Measurements from ENCODE around the gene CPXM2.

Gene CPXM2

DNA sequence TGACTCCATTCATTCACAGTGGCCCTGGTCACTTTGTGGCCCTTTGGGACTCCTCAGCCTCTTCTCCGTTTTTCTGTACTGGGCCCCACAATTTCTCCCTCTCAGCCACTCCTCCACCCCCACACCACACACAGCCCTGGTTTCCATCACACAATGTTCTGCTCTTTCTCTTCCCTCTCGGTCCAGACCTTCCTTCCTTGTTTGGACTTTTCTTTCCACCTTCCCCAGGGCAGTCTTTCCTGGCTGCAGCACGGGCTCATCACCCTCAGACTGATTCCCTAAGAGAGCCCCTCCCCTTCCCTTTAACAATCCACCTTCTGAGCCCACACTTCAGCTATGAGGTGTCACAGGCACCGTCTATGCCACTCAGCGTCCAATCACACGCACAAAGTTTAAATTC lies 25.7 kb downstream of the CPXM2 start:
- TF ChIP-seq POLR2A (IDR thresholded peaks at IDR 0.05; ENCODE audit: low read depth, low read length), result no peak
- TF ChIP-seq SPI1 (IDR thresholded peaks at IDR 0.05; ENCODE audit: low read depth, low read length), result no peak
- no peak for TF ChIP-seq POU2F2 (IDR thresholded peaks at IDR 0.05; ENCODE audit: low read depth, low read length)
- DNase-seq (ENCODE audit: insufficient read length, low spot score) (no peak), FAIRE-seq (no peak)

DNA sequence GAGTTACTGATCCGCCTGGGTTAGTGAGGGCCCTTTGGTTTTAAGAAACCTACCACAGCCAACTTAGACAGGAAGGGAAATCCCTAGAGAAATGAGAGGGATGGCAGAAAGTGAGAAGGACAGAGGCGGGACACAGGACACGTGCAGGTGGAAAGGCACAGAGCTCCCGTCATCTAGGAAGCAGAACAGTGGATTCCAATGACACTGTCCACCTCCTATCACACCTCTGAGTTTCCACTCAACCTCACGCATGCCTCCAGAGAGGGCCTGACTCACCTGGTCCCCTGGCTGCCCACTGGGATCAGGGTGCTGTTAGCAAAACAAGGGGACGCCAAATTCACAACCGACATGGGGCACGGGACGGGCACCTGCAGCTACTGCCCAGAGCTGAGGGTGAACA lies 26.3 kb downstream of the CPXM2 start:
- FAIRE-seq (no peak), DNase-seq (ENCODE audit: insufficient read length, low spot score) (no peak)
- no peak for TF ChIP-seq POLR2A (IDR thresholded peaks at IDR 0.05; ENCODE audit: low read depth, low read length)
- no peak for TF ChIP-seq POU2F2 (IDR thresholded peaks at IDR 0.05; ENCODE audit: low read depth, low read length)
- no peak for TF ChIP-seq TAF1 (IDR thresholded peaks at IDR 0.05; ENCODE audit: low read depth, low read length)
- TF ChIP-seq SPI1 (IDR thresholded peaks at IDR 0.05; ENCODE audit: low read depth, low read length), result no peak
- TF ChIP-seq PAX5 (IDR thresholded peaks at IDR 0.05; ENCODE audit: insufficient read depth, low read length, severe bottlenecking), result no peak
- TF ChIP-seq POLR2AphosphoS5 (IDR thresholded peaks at IDR 0.05; ENCODE audit: low read depth, low read length), result no peak

DNA sequence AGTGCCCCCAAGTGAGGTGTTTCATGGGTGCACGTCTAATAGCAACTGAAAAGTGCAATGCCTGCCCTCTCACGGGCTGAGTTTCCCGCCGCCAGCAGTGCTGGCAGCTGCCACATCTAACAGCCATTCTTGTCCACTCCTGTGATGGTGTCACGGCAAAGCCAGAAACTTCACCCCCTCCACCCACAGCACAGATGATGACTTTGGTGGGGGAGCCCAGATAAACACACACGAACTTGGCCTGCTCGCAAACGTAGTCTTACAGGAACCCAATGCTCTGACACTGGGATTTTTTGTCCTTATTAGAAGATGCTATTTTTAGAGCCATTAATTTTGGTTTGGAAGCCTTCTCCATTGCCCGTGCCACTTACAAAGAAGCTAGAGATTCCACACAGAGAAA lies 26.7 kb downstream of the CPXM2 start:
- FAIRE-seq (no peak), DNase-seq (ENCODE audit: insufficient read length, low spot score) (no peak)
- TF ChIP-seq TAF1 (IDR thresholded peaks at IDR 0.05; ENCODE audit: low read depth, low read length), result no peak
- no peak for TF ChIP-seq POLR2A (IDR thresholded peaks at IDR 0.05; ENCODE audit: low read depth, low read length)
- no peak for TF ChIP-seq SPI1 (IDR thresholded peaks at IDR 0.05; ENCODE audit: low read depth, low read length)
- TF ChIP-seq POU2F2 (IDR thresholded peaks at IDR 0.05; ENCODE audit: low read depth, low read length), result no peak
- no peak for TF ChIP-seq PAX5 (IDR thresholded peaks at IDR 0.05; ENCODE audit: insufficient read depth, low read length, severe bottlenecking)
- TF ChIP-seq POLR2AphosphoS5 (IDR thresholded peaks at IDR 0.05; ENCODE audit: low read depth, low read length), result no peak

DNA sequence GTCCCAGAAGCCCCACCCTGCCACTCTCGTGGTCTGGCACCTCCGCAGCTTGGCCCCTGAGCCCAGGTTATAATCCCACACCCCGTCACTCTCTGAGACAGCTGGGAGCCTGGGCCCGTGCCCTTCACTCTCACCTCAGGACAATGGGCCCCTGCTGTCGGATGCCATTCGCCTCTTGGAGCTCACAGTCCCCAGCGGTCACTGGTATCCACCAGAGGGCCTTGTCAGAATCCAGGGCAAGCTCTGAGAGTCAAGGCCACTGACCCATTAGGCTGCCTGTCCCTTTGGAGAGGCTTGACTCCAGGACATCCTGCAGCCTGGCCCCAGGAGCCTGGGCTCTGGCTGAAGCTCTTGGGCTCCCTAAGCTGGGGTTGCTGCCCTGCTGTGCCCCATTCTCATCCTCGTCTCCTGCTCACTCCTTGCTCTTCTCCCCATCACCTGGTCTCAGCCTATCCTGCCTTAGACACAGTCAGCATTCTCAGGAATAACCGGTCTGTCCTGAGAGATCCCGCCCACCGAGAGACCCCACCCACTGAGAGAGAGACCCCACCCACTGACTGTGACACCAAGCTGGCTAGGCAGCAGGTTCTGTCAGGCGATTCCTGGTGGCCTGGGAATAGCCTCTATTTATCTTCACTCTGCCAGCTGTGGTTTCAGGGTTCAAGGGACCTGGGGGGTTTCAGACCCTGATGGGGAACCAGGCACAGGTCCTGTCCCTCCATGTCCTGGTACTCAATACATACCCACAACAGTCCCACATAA lies 27.7 kb downstream of the CPXM2 start:
- DNase-seq (ENCODE audit: insufficient read length, low spot score), result no peak
- no peak for TF ChIP-seq SPI1 (IDR thresholded peaks at IDR 0.05; ENCODE audit: low read depth, low read length)
- TF ChIP-seq POLR2AphosphoS5 (IDR thresholded peaks at IDR 0.05; ENCODE audit: low read depth, low read length), result no peak
- no peak for TF ChIP-seq PAX5 (IDR thresholded peaks at IDR 0.05; ENCODE audit: insufficient read depth, low read length, severe bottlenecking)
- TF ChIP-seq TAF1 (IDR thresholded peaks at IDR 0.05; ENCODE audit: low read depth, low read length), result no peak
- no peak for TF ChIP-seq POLR2A (IDR thresholded peaks at IDR 0.05; ENCODE audit: low read depth, low read length)
- TF ChIP-seq POU2F2 (IDR thresholded peaks at IDR 0.05; ENCODE audit: low read depth, low read length), result no peak
- FAIRE-seq, result no peak

- no peak for FAIRE-seq
- TF ChIP-seq TAF1 (IDR thresholded peaks at IDR 0.05; ENCODE audit: low read depth, low read length) (no peak), PAX5 (IDR thresholded peaks at IDR 0.05; ENCODE audit: insufficient read depth, low read length, severe bottlenecking) (no peak), POLR2AphosphoS5 (IDR thresholded peaks at IDR 0.05; ENCODE audit: low read depth, low read length) (no peak), SPI1 (IDR thresholded peaks at IDR 0.05; ENCODE audit: low read depth, low read length) (no peak), POLR2A (IDR thresholded peaks at IDR 0.05; ENCODE audit: low read depth, low read length) (no peak), POU2F2 (IDR thresholded peaks at IDR 0.05; ENCODE audit: low read depth, low read length) (no peak)
- no peak for DNase-seq (ENCODE audit: insufficient read length, low spot score)
Measured at GRCh38 chr10:123863183-123863575, 28.4 kb downstream of the CPXM2 start.

GRCh38 chr10:123862421-123863182 lies 29.0 kb downstream of the CPXM2 start:
- TF ChIP-seq POU2F2 (IDR thresholded peaks at IDR 0.05; ENCODE audit: low read depth, low read length), result no peak
- no peak for TF ChIP-seq SPI1 (IDR thresholded peaks at IDR 0.05; ENCODE audit: low read depth, low read length)
- TF ChIP-seq TAF1 (IDR thresholded peaks at IDR 0.05; ENCODE audit: low read depth, low read length), result no peak
- TF ChIP-seq PAX5 (IDR thresholded peaks at IDR 0.05; ENCODE audit: insufficient read depth, low read length, severe bottlenecking), result no peak
- TF ChIP-seq POLR2A (IDR thresholded peaks at IDR 0.05; ENCODE audit: low read depth, low read length), result no peak
- no peak for TF ChIP-seq POLR2AphosphoS5 (IDR thresholded peaks at IDR 0.05; ENCODE audit: low read depth, low read length)
- DNase-seq (ENCODE audit: insufficient read length, low spot score) (no peak), FAIRE-seq (no peak)

- no peak for DNase-seq (ENCODE audit: insufficient read length, low spot score)
- TF ChIP-seq SPI1 (IDR thresholded peaks at IDR 0.05; ENCODE audit: low read depth, low read length) (no peak), POU2F2 (IDR thresholded peaks at IDR 0.05; ENCODE audit: low read depth, low read length) (no peak), POLR2AphosphoS5 (IDR thresholded peaks at IDR 0.05; ENCODE audit: low read depth, low read length) (no peak), PAX5 (IDR thresholded peaks at IDR 0.05; ENCODE audit: insufficient read depth, low read length, severe bottlenecking) (no peak), TAF1 (IDR thresholded peaks at IDR 0.05; ENCODE audit: low read depth, low read length) (no peak), POLR2A (IDR thresholded peaks at IDR 0.05; ENCODE audit: low read depth, low read length) (no peak)
- no peak for FAIRE-seq
Measured at GRCh38 chr10:123860856-123861255, 30.8 kb downstream of the CPXM2 start.

DNA sequence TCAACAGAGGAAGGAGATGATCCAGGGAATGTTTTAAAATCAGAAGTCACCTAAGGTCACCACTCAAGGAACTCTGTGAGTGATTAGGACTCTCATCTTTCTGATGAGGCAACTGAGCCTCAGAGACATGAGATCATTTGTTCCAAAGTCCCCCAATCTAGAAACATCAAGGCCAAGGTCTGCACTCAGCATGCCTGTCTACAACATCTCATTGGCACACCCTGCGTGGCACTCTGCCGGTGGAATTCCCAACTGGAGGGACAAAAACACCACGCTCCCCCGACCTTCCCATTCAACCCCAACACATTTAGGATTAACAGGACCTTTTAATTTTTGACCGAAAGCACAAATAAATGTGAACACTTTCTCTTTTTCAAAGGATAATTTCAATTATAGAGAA lies 31.4 kb downstream of the CPXM2 start:
- FAIRE-seq (no peak), DNase-seq (ENCODE audit: insufficient read length, low spot score) (no peak)
- TF ChIP-seq TAF1 (IDR thresholded peaks at IDR 0.05; ENCODE audit: low read depth, low read length) (no peak), PAX5 (IDR thresholded peaks at IDR 0.05; ENCODE audit: insufficient read depth, low read length, severe bottlenecking) (no peak), SPI1 (IDR thresholded peaks at IDR 0.05; ENCODE audit: low read depth, low read length) (no peak), POLR2A (IDR thresholded peaks at IDR 0.05; ENCODE audit: low read depth, low read length) (no peak), POU2F2 (IDR thresholded peaks at IDR 0.05; ENCODE audit: low read depth, low read length) (no peak), POLR2AphosphoS5 (IDR thresholded peaks at IDR 0.05; ENCODE audit: low read depth, low read length) (no peak)

GRCh38 chr10:123859653-123860050 lies 32.0 kb downstream of the CPXM2 start:
- TF ChIP-seq POLR2A (IDR thresholded peaks at IDR 0.05; ENCODE audit: low read depth, low read length) (no peak), POU2F2 (IDR thresholded peaks at IDR 0.05; ENCODE audit: low read depth, low read length) (no peak)
- FAIRE-seq (no peak), DNase-seq (ENCODE audit: insufficient read length, low spot score) (no peak)
